TTC549 (cell line): ENCODE data around the gene AGBL1.

Source experiments
- FAIRE-seq: peaks from 2 replicates; lab custom pipeline; 2012; peaks lifted over from hg19 to GRCh38; lab: Jason Lieb, UNC

AGBL1 gene

DNA sequence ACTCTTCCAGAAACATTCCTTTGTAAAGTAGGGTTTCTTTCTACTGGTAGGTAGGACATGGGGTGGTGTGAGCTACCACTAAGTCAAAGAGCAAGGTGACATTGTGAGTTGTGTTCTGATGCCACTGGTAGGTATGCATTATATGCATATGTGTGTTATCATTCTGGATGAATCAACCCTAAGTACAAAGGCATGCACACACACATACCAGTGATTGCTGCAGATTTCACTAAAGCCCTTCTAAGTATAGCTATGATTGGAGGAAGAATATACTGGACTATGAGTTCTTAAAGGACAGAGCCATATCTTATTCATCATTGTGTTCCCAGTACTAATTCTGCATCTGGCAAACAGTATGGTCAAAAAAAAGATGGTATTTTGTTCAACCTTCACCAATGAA is 646.0 kb downstream of the AGBL1 start:
- FAIRE-seq, result no peak

DNA sequence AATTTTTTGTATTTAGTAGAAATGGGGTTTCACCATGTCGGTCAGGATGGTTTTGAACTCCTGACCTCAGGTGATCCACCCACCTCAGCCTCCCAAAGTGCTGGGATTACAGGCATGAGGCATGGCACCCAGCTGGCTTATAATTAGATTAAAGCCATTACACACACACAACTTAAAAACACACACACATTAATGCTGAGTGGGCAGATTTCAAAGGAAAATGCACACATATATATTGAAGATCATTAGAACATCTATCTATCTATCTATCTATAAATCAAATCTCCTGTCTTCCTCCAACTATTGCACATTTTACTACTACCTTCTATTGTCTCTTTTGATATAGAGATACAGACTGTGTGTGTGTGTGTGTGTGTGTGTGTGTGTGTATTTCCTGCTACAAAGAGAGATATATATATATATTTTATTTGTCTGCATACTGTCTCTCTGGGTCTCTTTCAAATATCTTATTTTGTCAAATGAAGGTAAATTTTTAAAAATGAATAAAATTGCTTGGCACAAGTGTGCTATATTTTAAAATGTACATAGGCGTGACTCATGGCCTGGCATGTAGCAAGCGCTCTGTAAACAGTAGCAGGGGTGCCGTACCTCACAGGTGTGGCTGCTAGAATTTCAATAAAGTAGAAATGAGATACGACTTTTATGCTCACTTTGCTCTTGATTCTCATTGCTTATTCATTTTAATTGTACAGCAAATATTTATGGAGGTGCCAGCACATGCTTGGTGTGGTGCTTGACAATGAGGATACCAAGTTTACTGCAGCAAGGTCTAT is 655.8 kb downstream of the AGBL1 start:
- no peak for FAIRE-seq

DNA sequence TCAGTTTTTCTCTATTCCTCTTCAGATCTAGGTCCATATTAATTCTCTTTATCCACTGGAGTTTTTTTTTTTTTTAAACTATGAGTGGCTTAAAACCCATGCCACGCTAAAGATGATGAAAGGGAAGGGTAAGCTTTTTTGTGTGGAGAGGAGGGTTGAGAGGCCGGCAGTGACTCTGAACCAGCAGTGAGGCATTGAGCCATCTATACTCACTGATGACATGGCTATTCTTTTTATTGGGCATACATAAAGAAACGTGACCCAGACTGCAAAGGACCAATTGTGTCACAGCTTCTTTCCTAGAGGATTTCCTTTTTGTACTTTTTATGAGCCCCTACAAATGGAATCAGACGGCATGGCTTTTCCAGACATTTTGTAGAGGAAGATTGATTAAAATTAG is 662.2 kb downstream of the AGBL1 start:
- FAIRE-seq, result no peak

DNA sequence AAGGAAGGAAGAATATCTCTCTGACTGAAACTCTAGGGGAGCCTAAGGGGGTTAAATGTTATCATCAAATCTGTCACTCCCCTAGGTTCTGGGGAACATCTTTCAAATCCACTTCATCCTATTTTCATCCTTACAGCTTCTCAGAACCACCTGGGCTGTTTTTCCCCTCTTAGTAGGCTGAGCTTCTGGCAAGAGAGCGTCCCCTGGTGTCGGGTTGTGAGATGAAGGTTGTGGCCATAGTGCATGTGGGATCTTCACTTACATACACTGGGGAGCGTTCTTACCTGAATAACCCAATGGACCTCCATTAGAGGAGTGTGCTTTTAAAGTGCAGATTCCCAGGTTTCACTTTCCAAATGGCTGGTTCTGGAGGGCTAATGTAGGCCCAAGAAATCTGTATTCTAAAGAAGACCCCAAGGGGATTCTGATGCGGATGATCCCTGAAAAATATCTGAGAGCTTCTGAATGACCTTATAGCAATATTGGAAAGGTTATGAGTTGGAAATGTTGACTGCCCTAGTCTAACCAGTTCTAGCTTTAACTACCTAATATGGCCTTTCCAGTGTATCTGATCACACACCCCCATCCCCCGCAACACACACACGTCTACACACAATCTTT is 663.7 kb downstream of the AGBL1 start:
- no peak for FAIRE-seq

DNA sequence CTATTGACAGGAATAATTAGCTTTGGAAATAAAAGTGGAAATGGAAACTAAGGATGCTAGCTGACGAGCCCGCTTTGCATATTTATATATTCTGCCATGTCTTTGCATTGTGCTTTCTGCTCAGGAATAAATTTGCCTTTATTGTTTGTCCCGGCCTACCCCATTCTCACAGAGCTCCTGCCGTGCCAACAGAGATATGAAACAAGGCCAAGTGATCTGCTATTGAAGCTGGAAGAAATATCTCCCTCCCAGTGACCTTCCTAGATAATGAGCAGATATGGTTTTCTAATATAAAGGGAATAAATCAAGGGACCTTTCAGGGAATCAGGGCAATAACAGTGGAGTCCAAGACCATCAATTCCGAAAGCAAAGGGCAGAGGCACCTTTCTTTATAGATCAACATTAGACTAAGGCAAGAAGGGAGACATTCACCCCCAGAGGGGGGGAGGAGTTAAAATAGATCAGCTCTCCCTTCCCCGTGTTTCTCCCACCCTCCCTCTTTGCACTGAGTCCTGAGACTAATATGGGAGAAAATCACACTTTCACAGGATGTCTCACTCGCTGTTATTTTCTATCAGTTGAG is 664.6 kb downstream of the AGBL1 start:
- FAIRE-seq, result no peak

DNA sequence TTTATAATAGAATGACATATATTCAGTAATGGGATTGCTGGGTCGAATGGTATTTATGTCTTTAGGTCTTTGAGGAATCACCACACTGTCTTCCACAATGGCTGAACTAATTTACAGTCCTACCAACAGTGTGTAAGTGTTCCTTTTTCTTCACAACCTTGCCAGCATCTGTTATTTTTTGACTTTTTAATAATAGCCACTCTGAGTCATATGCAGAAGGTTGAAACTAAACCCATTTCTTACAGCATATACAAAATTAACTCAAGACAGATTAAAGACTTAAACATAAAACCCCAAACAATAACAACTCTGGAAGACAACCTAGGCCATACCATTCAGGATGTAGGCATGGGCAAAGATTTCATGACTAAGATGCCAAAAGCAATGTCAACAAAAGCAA is 671.4 kb downstream of the AGBL1 start:
- FAIRE-seq, result no peak

DNA sequence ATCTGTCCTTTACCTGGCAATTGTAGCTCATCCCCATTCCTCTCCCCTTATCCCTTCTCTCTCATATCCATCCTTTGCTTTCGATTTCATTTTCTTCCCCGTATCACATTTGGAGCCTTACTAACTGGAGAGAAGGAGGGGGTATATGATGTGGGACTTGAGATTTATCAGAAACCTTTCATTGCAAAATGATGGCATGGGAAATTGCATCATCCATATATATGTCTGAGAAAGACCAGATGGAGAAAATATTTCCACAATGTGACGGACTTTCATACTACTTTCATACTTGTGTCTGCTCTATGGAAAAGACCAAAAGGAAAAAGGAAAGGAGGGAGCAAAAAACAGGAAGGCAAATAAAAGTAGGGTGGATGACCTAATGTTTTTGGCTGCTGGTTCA is 675.2 kb downstream of the AGBL1 start:
- FAIRE-seq, result no peak

DNA sequence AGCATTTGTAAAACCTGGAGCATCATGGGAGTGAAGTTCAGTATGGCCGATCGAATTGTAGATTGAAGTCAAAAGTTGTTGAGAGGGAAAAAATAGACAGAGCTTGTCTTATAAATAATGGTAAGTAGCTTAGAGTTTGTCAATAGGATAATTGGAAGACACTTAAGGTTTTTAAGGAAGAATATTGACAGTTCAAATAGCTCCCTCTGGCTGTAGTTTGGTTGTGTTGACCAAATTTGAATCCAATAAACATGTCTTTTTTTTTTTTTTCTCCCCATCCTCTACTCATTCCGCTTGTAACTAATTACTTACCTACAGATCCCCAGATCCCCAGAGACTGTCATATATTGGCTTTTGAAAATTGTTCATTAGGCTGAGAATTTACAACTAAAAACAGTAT is 677.0 kb downstream of the AGBL1 start:
- FAIRE-seq, result no peak

DNA sequence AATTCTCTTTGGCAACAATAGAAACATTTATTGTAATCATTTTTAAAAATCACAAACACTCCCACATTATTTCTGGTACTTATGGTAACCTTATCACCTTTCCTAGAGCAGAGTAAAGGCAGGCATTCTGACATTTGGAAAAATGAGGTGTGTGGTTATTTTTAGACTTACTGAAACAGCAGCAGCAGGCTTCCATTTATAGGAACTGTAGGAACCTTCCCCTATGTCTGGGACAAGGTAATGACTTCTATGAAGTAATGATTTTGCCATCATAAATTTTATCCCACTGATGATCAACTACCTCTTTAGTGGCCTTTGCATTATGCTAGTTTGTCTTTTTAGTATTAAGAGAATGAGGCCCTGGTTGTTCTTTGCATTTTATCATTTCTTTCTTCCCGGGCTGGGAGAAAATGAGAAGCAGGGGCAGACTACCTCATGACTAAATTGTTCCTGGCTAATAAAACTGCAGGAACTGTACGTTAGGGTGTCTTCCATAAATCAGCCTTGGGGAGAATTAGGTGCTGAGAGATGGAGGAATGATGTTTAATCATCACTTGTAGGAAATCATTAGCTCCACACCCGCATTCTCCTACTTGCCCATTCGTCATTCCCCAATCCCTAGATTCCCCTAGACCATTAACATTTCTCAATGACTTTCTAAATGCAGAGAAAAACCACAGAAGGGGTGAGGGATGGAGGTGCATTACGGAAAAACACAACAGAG is 680.3 kb downstream of the AGBL1 start:
- FAIRE-seq, result no peak

DNA sequence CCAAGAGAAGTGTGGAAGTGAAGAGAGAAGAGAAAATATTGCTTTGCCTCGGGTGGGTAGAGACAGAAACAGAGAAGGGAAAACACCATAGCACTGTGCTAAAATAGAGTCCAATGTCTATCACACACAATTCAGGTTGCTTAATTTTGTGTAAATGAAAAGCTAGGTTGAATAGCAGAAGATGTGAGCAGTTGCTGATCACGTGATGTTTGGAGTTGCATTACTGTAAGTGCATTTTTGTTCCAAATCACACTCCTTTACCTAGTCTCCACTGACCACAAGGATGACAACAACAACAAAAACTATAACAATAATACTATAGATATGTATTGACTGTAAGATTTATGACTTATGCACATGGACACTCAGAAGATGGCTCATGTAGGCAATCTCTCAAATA is 683.2 kb downstream of the AGBL1 start:
- no peak for FAIRE-seq

DNA sequence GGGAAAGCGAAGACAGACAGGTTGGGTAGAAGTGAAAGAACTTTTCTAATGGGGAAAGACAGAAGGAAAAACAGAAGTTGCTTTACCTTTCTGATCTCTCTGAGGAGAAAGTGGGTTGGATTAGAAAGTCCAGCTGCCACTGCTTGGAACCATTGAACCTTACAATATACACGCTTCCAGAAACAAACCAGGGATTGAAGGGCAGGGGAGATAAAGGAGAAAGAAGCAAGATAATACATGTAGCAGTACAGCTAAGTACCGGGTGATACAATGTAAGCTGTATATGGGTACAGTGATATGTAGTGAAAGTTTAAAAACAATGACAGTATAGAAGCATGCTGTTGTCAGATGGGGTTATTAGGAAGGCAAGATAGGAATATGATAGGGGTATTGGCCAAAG is 684.4 kb downstream of the AGBL1 start:
- no peak for FAIRE-seq

DNA sequence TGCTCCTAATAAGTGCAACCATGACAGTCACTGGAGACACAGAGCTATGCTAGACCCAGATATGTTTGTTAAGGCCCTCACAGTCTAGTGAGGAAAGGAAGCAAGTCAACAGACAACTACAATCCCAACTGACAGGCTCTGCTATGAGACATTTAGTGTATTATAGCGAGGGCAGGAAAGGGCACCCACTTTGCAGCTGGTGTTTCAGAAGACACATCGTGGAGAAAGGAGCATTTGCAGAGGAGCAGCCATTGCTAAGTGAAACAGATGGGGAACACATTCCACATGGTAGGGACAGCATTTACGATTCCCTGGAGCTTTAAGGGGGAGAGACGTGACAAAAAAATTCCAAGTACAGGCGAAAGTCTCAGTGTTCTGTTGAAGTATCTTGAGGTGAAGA is 685.6 kb downstream of the AGBL1 start:
- FAIRE-seq, result no peak

DNA sequence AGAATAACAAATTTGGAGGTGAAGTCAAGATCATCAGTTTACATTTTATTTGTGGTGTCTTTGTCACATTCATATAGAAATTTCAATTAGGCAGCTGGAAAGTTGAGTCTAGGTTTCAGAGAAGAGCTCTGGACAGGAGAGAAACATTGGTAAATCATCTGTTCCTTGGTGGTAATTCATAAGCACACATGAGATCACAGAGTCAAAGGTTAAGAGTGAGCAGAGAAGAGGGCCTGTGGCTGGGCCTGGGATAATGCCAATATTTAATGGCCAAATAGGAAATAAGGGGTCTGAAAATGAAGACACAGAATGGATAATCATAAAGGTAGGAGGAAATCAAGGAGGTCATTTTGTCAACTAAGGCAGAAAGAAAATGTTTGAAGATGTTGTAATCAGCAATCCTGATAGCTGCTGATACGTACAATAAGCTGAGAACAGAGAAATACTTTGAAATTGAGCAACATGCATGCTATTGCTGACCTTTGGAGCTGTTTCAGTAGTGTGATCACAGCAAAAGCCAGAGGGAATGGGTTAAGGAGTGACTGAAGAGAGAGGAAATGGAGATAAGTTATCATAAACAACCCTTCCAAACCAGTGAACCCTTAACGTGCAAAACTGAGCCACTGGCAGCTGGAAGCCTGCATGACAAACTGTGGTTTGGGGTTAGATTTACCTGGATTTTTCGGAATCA is 692.8 kb downstream of the AGBL1 start:
- no peak for FAIRE-seq

DNA sequence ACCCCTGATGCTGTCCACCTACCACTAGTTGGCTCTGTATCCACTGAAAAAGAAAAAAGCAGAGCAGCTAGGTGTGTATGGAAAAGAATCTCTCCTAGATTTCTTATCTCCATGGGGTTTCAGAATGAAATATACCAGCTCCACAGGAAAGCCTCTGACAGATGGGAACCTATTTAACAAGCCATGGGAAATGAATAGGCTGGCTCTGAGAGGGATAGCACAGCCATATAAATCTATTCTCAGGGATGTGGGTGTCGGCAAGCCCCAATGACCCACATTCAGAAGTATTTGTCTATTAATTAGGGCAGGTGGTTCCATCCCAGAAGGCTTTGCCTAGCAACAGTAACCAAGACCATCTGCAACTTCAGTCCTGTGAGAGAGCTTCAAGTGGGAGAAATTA is 694.1 kb downstream of the AGBL1 start:
- FAIRE-seq, result no peak

DNA sequence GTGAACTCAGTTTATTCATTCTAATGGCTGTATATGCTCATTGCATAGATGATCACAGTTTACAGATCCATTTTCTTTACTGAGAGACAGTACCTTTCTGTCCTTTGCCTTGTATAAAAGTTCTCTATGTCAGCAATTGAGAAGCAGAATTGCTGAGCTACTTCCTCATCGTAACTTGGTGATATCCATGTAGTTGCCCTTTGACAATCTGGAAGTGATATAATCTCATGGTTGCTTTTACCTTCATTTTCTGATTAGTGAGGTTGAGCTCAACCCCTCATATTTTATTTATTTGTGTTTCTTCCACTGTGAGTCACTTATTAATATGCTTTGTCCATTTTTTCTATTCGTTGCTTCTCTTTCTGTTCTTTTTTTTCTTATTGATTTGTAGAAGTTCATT is 696.5 kb downstream of the AGBL1 start:
- no peak for FAIRE-seq

DNA sequence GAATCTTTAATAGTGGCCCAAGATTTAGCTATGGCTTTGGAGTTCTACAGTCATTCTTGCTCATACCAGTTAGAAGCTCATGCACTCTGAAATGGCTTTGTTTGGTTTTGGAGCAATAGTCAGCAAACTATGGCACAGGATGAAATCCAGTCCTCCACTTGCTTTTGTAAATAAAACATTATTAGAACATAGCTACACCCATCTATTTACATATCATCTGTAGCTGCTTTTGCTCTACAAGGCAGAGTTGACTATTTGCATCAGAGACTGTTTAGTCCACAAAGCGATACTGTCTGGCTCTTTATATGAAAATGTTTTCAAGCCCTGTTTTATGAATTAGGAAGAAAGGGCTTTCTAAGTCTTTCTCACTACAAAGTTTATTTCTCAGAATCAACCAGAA is 716.9 kb downstream of the AGBL1 start:
- FAIRE-seq, result no peak

DNA sequence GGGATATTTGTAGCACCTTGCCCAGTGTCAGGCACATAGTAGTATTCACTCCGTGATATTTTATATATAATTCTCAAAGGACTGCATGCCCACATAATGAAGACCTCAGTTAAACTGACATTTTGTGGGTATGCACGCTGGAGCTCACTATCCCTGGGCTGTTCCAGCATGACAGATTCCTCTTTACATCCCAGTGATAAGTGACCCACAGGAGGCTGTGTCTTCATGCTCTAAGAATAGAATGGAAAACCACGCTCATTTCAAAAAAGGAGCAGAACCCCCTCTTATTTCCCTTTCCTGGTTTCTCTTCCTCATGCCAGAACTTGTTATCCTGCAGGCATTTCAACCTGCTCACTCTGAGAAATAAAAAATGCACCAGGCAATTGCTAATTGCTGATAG is 717.5 kb downstream of the AGBL1 start:
- no peak for FAIRE-seq

DNA sequence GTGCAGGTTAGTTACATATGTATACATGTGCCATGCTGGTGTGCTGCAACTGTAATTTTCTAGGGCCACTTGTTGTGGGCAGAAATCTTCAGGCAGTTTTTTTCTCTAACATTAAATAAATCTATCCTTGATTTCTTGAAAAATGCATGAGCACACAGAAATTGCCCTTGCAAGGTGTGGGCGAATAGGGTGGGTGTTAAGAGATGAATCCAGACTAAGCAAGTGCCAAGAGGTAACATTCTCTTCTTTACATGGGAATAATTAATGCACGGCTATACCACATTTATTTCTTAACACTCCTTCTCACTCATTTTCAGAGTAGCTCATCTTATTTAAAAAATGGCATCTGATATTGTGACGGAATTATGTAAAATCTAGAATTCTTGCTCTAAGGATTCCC is 719.6 kb downstream of the AGBL1 start:
- FAIRE-seq, result no peak

DNA sequence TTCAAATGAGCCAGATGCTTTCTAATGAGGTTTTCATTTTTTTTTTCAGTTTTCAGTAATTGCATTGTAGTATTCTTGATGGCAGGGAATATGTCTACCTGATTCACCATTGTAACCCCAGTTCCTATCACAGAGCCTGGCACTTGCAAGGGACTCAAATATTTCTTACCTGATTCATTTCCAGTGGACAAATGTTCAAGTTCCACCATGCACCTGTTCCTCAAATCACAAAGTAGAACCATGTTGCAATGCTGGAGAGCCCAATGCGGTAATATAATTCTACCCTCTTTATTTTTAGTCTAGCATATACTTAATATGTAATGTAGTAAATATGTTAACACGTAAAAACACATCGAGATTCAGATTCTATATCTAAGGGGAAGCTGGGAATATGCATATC is 722.6 kb downstream of the AGBL1 start:
- no peak for FAIRE-seq

DNA sequence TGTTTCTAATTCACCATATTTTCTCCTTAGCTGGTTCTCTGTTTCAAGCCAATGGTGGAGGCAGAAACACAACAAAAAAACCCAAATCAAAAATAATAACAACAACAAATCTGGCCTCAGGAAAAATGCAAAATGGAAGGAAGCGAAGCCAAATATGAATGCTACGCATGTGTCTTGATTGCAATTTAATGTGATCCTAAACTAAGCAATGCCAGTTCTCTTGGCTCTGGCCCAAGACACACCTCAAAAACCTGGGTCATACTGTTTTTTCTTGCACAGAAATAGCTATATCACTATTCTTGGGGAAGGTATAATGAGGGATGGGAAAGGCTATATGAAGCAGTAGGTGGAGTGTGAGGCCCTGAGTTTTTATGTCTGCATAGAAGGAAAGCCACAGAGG is 724.7 kb downstream of the AGBL1 start:
- FAIRE-seq, result no peak

DNA sequence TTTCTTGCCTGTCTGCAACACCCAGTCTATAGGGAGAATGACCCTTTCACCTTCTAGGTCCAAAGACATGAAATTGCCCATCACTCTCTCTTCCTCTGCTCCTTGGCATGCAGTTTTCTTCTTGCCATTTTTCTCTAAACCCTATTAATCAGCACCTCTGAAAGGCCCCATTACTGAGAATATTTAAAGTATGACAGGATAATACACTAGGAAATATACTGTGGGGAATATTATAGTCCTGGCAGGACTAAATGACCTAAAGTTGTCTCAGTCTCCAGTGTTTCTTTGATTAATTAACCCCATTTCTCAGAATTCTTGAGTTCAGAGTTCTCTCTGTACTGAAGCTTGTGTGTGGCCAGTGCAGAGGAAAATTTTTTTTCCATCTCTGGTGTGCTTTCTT is 730.7 kb downstream of the AGBL1 start:
- FAIRE-seq, result no peak

DNA sequence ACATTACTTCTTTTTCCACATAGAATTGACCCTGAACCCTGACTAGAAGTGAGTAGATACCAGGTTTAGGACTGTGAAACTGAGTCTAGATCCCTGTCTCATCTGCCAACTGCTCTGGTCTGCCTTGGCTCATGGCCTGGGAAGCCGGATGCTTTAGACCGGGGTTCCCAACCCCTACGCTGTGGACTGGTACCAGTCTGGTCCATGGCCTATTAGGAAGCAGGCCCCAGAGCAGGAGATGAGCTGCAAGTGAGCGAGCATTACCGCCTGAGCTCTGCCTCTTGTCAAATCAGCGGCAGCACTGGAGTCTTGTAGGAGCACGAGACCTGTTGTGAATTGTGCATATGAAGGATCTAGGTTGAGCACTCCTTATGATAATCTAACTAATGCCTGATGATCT is 734.2 kb downstream of the AGBL1 start:
- FAIRE-seq, result no peak

DNA sequence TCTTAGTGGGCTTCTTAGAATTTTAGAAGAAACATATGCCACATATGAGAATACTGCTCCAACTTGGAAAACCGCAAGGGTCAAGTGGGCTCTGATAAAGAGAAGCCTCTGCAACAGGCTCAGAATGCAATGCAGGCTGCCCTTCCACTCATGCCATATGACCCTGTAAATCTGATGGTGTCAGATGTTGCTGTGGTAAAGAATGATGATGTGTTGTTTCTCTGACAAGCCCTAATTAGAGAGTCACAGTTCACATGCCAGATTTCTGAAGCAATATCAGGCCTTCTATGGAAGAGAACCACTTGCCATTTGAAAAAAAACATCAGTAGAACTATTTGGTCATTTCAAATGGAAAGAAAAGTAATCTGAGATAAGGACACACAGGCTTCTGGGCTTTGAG is 749.6 kb downstream of the AGBL1 start:
- no peak for FAIRE-seq
